Muscle layer of colon (tissue), 2 donors: Measurements from ENCODE around the gene ATXN2.

ENCODE experiments used
- H3K27ac ChIP-seq: one replicate; pipeline ENCODE4 v1.7.0; 2013; ENCODE audit warnings: low read depth, mild to moderate bottlenecking, low read length, moderate library complexity
- H3K27me3 ChIP-seq, 2 donors: one replicate each; pipeline ENCODE4 v1.7.0; 2013; ENCODE audit warnings: low read length in 2 of 2, mild to moderate bottlenecking in 2 of 2; ENCODE audit not compliant: insufficient read depth in 2 of 2, control insufficient read depth in 1 of 2
- H3K36me3 ChIP-seq: one replicate; pipeline ENCODE4 v1.7.0; 2013; ENCODE audit warnings: mild to moderate bottlenecking, low read length; ENCODE audit not compliant: insufficient read depth
- H3K4me1 ChIP-seq: one replicate; pipeline ENCODE4 v1.7.0; 2013; ENCODE audit warnings: mild to moderate bottlenecking, low read length; ENCODE audit not compliant: insufficient read depth
- H3K4me3 ChIP-seq, 2 donors: one replicate each; pipeline ENCODE4 v1.7.0; 2013; ENCODE audit warnings: low read length in 2 of 2, low read depth in 1 of 2, mild to moderate bottlenecking in 1 of 2, moderate library complexity in 1 of 2
- H3K9ac ChIP-seq: one replicate; pipeline ENCODE4 v1.7.0; 2013; ENCODE audit warnings: low read length
- H3K9me3 ChIP-seq: one replicate; pipeline ENCODE4 v1.7.0; 2013; ENCODE audit warnings: mild to moderate bottlenecking, low read length
- donor health status: abdominal sarcoma.
- donor health status: Adenocarcinoma of cecum.

ATXN2 gene

GRCh38 chr12:111440152-111440551 is 159.0 kb downstream of the ATXN2 start:
- peaks cover 52% of the 10 kb centered on the region for H3K4me1 ChIP-seq

GRCh38 chr12:111439657-111440151 is 159.4 kb downstream of the ATXN2 start:
- Histone ChIP-seq H3K27ac (no peak overlapping the region), H3K4me3 (no peak overlapping the region), H3K4me1 (peaks cover 52% of the 10 kb centered on the region), H3K9ac (no peak overlapping the region), H3K27me3 (no peaks in the 10 kb centered on the region), H3K36me3 (peaks cover 21% of the 10 kb centered on the region), H3K9me3 (no peaks in the 10 kb centered on the region)

More at GRCh38 chr12:111440152-111440551, 159.0 kb downstream of the ATXN2 start:
- Histone ChIP-seq H3K4me3 (no peak overlapping the region), H3K36me3 (peaks cover 25% of the 10 kb centered on the region), H3K27ac (no peak overlapping the region), H3K9me3 (no peaks in the 10 kb centered on the region), H3K9ac (no peak overlapping the region), H3K27me3 (no peaks in the 10 kb centered on the region)

- Histone ChIP-seq H3K27ac (no peak overlapping the region), H3K4me1 (peaks cover 54% of the 10 kb centered on the region), H3K36me3 (peaks cover 13% of the 10 kb centered on the region), H3K9me3 (no peaks in the 10 kb centered on the region), H3K27me3 (no peaks in the 10 kb centered on the region), H3K4me3 (no peak overlapping the region), H3K9ac (no peak overlapping the region)
These were observed 160.6 kb downstream of the ATXN2 start for GRCh38 chr12:111438481-111438880.

- Histone ChIP-seq H3K27ac (no peak overlapping the region), H3K27me3 (no peaks in the 10 kb centered on the region), H3K9ac (no peak overlapping the region), H3K36me3 (peaks cover 7% of the 10 kb centered on the region), H3K4me3 (no peak overlapping the region), H3K9me3 (no peaks in the 10 kb centered on the region), H3K4me1 (peaks cover 54% of the 10 kb centered on the region)
These were observed 161.2 kb downstream of the ATXN2 start for GRCh38 chr12:111437816-111438454.

GRCh38 chr12:111436811-111437210 is 162.3 kb downstream of the ATXN2 start:
- H3K4me1 ChIP-seq, result peaks cover 50% of the 10 kb centered on the region
- H3K9ac ChIP-seq, result no peak overlapping the region
- no peak overlapping the region for H3K27ac ChIP-seq

GRCh38 chr12:111436266-111436665 is 162.8 kb downstream of the ATXN2 start:
- Histone ChIP-seq H3K27ac (no peak overlapping the region), H3K9ac (no peak overlapping the region)

More at GRCh38 chr12:111436811-111437210, 162.3 kb downstream of the ATXN2 start:
- Histone ChIP-seq H3K4me3 (no peak overlapping the region), H3K36me3 (peaks cover under 1% of the 10 kb centered on the region), H3K9me3 (no peaks in the 10 kb centered on the region), H3K27me3 (no peaks in the 10 kb centered on the region)

GRCh38 chr12:111435661-111436201 is 163.4 kb downstream of the ATXN2 start:
- Histone ChIP-seq H3K9ac (no peak overlapping the region), H3K4me1 (peaks cover 48% of the 10 kb centered on the region), H3K27me3 (no peaks in the 10 kb centered on the region), H3K9me3 (no peaks in the 10 kb centered on the region), H3K4me3 (peak overlapping the region in 1 of 2 donors; percentile 16), H3K36me3 (no peaks in the 10 kb centered on the region), H3K27ac (no peak overlapping the region)

More at GRCh38 chr12:111436266-111436665, 162.8 kb downstream of the ATXN2 start:
- H3K27me3 ChIP-seq, result no peaks in the 10 kb centered on the region
- H3K36me3 ChIP-seq, result no peaks in the 10 kb centered on the region
- H3K9me3 ChIP-seq, result no peaks in the 10 kb centered on the region
- H3K4me1 ChIP-seq, result peaks cover 50% of the 10 kb centered on the region
- H3K4me3 ChIP-seq, result peak overlapping the region in 1 of 2 donors; percentile 16

GRCh38 chr12:111434680-111435338 is 164.3 kb downstream of the ATXN2 start:
- H3K4me1 ChIP-seq, result peaks cover 52% of the 10 kb centered on the region
- no peaks in the 10 kb centered on the region for H3K9me3 ChIP-seq
- H3K27me3 ChIP-seq, result no peaks in the 10 kb centered on the region
- H3K4me3 ChIP-seq, result peak overlapping the region in 1 of 2 donors; percentile 4
- no peaks in the 10 kb centered on the region for H3K36me3 ChIP-seq
- peak overlapping the region; percentile 36 for H3K27ac ChIP-seq
- no peak overlapping the region for H3K9ac ChIP-seq

GRCh38 chr12:111434049-111434448 is 165.1 kb downstream of the ATXN2 start:
- H3K27me3 ChIP-seq, result no peaks in the 10 kb centered on the region
- peak overlapping the region in 1 of 2 donors; percentile 4 for H3K4me3 ChIP-seq
- H3K9me3 ChIP-seq, result no peaks in the 10 kb centered on the region
- H3K9ac ChIP-seq, result no peak overlapping the region
- H3K36me3 ChIP-seq, result no peaks in the 10 kb centered on the region
- no peak overlapping the region for H3K27ac ChIP-seq
- H3K4me1 ChIP-seq, result peaks cover 53% of the 10 kb centered on the region

GRCh38 chr12:111431772-111432171 is 167.3 kb downstream of the ATXN2 start:
- H3K27ac ChIP-seq, result no peak overlapping the region
- H3K4me3 ChIP-seq, result no peak overlapping the region
- no peaks in the 10 kb centered on the region for H3K27me3 ChIP-seq
- H3K36me3 ChIP-seq, result no peaks in the 10 kb centered on the region
- H3K4me1 ChIP-seq, result peaks cover 43% of the 10 kb centered on the region
- H3K9me3 ChIP-seq, result no peaks in the 10 kb centered on the region
- no peak overlapping the region for H3K9ac ChIP-seq

GRCh38 chr12:111430433-111431353 is 168.4 kb downstream of the ATXN2 start:
- H3K4me3 ChIP-seq, result no peak overlapping the region

More at GRCh38 chr12:111430433-111431353, 168.4 kb downstream of the ATXN2 start:
- Histone ChIP-seq H3K36me3 (no peaks in the 10 kb centered on the region), H3K27ac (no peak overlapping the region), H3K9me3 (no peaks in the 10 kb centered on the region), H3K27me3 (no peaks in the 10 kb centered on the region), H3K4me1 (peaks cover 38% of the 10 kb centered on the region), H3K9ac (no peak overlapping the region)
